ENCODE results near the gene HLA-A.

Gene HLA-A

GRCh38 chr6:29947077-29947980 is 5.0 kb downstream of the HLA-A start:
- TF ChIP-seq CTCF (conservative IDR thresholded peaks at IDR 0.05; ENCODE audit: low read depth, low read length): no peak
- H3K27me3 ChIP-seq (ENCODE audit: insufficient read depth, low read depth): no peaks in the 10 kb centered on the region
- H3K79me2 ChIP-seq (ENCODE audit: insufficient read depth, low read depth): no peaks in the 10 kb centered on the region
- no peak overlapping the region for H3K9ac ChIP-seq
- no peak overlapping the region for H3K4me3 ChIP-seq (IDR thresholded peaks at IDR 0.05; ENCODE audit: insufficient read depth, low read depth, low read length)
- no peak overlapping the region for H3K4me2 ChIP-seq
- H4K20me1 ChIP-seq (ENCODE audit: insufficient read depth): no peaks in the 10 kb centered on the region
- H3K36me3 ChIP-seq (ENCODE audit: insufficient read depth): no peaks in the 10 kb centered on the region
- H3K4me1 ChIP-seq (ENCODE audit: low read depth, poor library complexity, severe bottlenecking): no peaks in the 10 kb centered on the region
- no peak overlapping the region for H2AFZ ChIP-seq (ENCODE audit: low read depth)
- H3K27ac ChIP-seq: no peak overlapping the region

DNA sequence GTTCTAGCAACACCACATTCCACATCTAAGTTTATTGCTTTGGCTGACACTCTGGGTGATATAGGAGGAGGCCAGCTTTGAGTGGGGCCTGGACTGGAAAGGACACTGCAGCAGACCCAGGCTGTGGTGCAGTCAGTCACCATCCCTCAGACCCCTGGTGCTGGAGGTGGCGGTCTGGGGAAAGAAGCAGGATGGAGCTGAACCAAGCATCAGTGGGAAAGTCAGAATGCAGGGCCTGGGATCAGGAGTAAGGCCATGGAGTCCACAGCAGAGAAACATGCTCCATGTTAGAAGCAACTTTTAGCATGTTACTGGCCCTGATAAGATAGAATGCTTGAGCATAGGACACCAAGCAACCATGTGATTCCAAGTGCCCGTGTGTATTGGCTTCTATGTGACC is 5.9 kb downstream of the HLA-A start:
- Histone ChIP-seq H3K27me3 (ENCODE audit: insufficient read depth, low read depth) (no peaks in the 10 kb centered on the region), H3K4me3 (IDR thresholded peaks at IDR 0.05; ENCODE audit: insufficient read depth, low read depth, low read length) (no peak overlapping the region), H3K79me2 (ENCODE audit: insufficient read depth, low read depth) (no peaks in the 10 kb centered on the region), H2AFZ (ENCODE audit: low read depth) (no peak overlapping the region), H3K4me2 (no peak overlapping the region), H3K27ac (no peak overlapping the region), H3K4me1 (ENCODE audit: low read depth, poor library complexity, severe bottlenecking) (no peaks in the 10 kb centered on the region), H3K9ac (no peak overlapping the region), H4K20me1 (ENCODE audit: insufficient read depth) (no peaks in the 10 kb centered on the region), H3K36me3 (ENCODE audit: insufficient read depth) (no peaks in the 10 kb centered on the region)
- TF ChIP-seq CTCF (conservative IDR thresholded peaks at IDR 0.05; ENCODE audit: low read depth, low read length): no peak

- Histone ChIP-seq H3K79me2 (ENCODE audit: insufficient read depth, low read depth) (no peaks in the 10 kb centered on the region), H3K27me3 (ENCODE audit: insufficient read depth, low read depth) (no peaks in the 10 kb centered on the region), H3K4me2 (no peak overlapping the region), H4K20me1 (ENCODE audit: insufficient read depth) (no peaks in the 10 kb centered on the region), H3K4me3 (IDR thresholded peaks at IDR 0.05; ENCODE audit: insufficient read depth, low read depth, low read length) (no peak overlapping the region), H3K36me3 (ENCODE audit: insufficient read depth) (no peaks in the 10 kb centered on the region), H3K4me1 (ENCODE audit: low read depth, poor library complexity, severe bottlenecking) (no peaks in the 10 kb centered on the region), H3K27ac (no peak overlapping the region), H2AFZ (ENCODE audit: low read depth) (no peak overlapping the region), H3K9ac (no peak overlapping the region)
- no peak for TF ChIP-seq CTCF (conservative IDR thresholded peaks at IDR 0.05; ENCODE audit: low read depth, low read length)
Observed at GRCh38 chr6:29949934-29950333, 7.6 kb downstream of the HLA-A start.

DNA sequence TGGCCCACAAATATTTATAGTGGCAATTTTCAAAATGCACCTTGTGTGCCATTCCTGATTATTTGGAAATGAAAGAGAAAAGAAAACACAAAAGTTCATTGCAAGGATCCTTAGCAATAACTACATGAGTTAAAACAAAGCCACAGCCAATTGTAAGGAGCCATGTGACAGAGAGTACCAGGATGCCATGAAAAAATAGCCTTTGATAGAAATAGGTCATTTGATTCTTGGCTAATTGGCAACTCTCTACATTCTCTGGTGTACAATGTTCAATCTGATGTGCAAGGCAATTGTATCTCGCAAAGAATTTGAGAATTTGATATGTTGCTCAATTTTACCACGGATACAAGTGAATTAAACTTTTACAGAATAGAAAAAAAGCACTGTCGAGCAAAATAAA is 9.6 kb downstream of the HLA-A start:
- H3K27me3 ChIP-seq (ENCODE audit: insufficient read depth, low read depth): no peaks in the 10 kb centered on the region
- no peaks in the 10 kb centered on the region for H3K4me1 ChIP-seq (ENCODE audit: low read depth, poor library complexity, severe bottlenecking)
- no peak for TF ChIP-seq CTCF (conservative IDR thresholded peaks at IDR 0.05; ENCODE audit: low read depth, low read length)
- H3K27ac ChIP-seq: no peak overlapping the region
- H3K79me2 ChIP-seq (ENCODE audit: insufficient read depth, low read depth): no peaks in the 10 kb centered on the region
- H3K9ac ChIP-seq: no peak overlapping the region
- no peaks in the 10 kb centered on the region for H4K20me1 ChIP-seq (ENCODE audit: insufficient read depth)
- H3K4me3 ChIP-seq (IDR thresholded peaks at IDR 0.05; ENCODE audit: insufficient read depth, low read depth, low read length): no peak overlapping the region
- no peaks in the 10 kb centered on the region for H3K36me3 ChIP-seq (ENCODE audit: insufficient read depth)
- H2AFZ ChIP-seq (ENCODE audit: low read depth): no peak overlapping the region
- no peak overlapping the region for H3K4me2 ChIP-seq
